ENCODE results near the gene ANXA4.
"Not testable (repeated sequence)": the region's sequence is repeated elsewhere in the genome, so short reads cannot be mapped to it uniquely, and the experiment has no call there.

ANXA4 gene

GRCh38 chr2:69755862-69756467 is 14.0 kb downstream of the ANXA4 start:
- no peak for DNase-seq

DNA sequence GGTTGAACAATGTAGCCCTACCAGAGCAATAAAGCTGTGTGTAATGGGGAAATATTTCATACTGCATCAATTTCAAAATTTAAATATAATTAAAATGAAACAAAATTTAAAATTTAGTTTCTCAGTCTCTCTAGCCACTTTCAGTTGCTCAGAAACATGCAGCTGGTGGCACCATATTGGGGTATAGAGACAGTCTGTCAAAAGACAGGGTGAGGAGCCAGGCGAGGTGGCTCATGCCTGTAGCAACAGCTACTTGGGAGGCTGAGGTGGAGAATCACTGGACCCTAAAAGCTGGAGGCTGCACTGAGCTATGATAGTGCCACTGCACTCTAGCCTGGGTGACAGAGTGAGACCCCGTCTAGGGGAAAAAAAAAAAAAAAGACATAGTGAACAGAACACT is 20.1 kb downstream of the ANXA4 start:
- DNase-seq: no peak

DNA sequence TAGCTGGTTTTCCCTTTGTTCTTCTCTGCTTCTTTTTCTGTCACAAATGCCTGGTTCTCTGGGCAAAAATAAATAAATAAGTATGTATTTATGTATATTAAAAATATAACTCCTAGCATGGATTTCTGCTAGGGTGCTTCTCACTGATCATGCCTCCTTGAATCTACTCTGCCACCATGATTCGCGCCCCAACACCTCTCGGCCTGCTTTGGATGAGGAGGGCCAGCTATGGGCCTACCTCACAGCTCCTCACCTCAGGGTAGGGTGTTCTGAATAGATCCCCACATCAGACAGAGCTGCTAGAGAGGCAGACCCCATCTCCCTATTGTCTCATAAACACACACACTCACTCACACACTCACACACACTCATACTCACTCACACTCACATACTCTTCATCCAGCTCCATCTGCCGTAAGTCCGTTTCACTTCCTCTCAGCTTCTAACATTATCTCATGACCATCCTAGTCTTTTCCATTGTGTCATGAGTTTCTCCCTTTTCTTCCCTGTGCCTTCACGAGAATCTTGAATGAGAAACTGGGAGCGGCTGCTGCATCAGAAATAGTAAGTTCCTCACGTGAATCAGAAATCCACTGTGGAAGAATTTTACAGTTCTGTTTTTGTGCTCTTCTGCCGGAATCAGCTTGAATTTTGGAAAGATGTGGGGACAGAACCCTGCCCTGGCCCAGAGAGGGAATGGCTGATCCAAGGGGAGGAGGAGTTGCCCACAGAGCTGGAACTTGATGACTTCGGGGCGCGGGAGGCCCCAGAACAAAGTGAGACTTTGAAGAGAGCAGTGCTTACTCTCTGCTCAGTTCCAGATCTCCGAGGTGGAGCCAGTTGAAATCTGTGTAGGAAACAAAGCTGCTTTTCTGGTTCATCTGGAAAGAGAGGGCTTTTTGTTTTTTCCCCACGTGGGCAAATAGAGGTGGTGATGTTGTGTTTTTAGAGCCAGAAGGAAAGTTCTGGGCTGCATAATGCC is 20.9 kb downstream of the ANXA4 start:
- no peak for DNase-seq

DNA sequence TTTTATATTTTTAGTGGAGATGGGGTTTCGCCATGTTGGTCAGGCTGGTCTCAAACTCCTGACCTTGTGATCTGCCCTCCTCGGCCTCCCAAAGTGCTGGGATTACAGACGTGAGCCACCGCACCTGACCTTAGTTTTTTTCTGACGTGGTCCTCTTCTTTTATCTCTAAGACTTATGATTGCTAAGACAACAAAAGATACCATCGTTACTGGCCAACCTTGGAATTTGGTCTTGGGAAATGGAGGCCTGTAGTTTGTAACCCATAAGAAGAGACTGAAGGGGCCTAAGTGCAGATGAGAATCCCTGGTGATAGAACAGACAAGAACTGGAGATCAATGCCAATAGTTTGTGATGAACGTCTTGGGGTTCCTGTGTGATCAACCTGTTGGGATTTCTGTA is 21.9 kb downstream of the ANXA4 start:
- not testable (repeated sequence) for DNase-seq

DNA sequence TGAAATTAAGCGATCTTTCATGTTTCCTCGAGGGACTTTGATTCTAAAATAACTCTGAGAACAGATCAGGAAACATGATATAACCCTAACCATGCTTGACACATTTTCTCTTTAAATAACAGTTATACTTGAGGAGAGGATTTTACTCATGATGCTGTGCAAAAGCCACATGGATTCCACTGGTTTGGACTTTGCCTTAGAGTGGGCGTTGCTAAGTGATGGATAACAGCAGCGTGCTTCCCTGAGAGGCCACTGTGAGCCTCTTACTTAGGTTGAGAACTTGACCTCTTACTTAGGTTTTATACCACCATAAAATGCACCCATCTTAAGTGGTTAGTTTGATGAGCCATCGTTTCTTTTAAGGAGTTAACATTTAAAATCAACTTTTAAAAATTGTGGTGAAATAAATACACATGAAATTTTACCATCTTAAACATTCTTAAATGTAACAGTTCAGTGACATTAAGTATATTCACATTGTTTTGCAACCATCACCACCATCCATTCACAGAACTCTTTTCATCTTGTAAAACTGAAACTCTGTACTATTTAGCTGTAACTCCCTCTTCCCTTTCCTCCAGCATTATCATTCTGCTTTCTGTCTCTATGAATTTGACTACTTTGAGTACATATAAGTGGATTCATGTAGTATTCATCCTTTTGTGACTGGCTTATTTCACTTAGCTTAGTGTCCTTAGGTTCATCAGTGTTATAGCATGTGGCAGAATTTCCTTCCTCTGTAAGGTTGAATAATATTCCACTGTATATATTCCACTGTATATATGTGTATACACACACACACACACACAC is 22.6 kb downstream of the ANXA4 start:
- DNase-seq: no peak

DNA sequence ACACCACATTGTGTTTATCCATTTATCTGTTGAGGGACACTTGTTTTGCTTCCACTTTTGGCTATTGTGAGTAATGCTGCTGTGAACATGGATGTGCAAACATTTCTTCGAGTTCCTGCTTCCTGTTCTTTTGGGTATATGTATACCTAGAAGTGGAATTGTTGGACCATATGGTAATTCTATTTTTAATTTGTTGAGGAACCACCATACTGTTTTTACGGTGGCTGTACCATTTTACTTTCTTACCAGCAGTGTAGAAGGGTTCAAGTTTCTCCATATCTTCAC is 23.1 kb downstream of the ANXA4 start:
- no peak for DNase-seq

DNA sequence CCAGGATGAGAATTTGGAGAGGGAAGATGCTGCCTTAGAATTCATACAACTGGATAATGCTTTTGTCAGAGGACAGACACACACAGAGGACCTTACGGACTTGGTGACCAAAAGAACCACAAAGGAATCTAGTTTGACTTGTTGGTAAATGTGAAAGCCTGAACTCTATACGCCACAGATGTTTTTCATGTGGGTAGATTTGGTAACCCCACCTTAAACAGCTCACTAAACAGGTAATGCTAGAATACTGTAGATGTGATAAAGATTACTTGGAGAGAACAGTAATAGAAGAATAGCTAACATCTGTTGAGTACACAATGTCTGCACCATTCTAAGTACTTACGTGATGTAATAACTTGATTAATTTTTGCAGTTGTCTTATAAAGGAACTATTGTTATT is 24.1 kb downstream of the ANXA4 start:
- no peak for DNase-seq

GRCh38 chr2:69767034-69767433 is 25.1 kb downstream of the ANXA4 start:
- DNase-seq: no peak

DNA sequence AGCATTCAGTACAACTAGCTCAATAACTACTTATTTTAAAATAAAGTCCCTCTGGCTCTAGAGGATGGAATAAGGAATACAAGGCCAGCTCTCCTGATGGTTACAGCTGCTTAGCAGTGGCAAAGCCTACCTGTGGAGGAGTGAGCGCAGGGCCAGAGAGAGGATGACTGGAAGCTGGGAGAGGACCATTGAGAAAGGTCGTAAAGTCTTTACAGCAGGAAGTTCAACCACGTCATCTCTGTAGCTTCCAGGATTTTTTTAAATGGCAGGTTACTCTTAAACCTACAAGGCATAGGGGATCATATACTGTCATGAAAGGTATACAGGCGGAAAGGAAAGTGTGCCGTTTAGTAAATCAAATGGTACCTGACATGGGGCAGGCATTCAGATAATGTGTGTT is 26.3 kb downstream of the ANXA4 start:
- DNase-seq: no peak

- no peak for DNase-seq
Measured at GRCh38 chr2:69768789-69769188, 26.9 kb downstream of the ANXA4 start.

- no peak for DNase-seq
Measured at GRCh38 chr2:69769272-69769671, 27.3 kb downstream of the ANXA4 start.

- DNase-seq: no peak
Measured at GRCh38 chr2:69770193-69770702, 28.3 kb downstream of the ANXA4 start.

DNA sequence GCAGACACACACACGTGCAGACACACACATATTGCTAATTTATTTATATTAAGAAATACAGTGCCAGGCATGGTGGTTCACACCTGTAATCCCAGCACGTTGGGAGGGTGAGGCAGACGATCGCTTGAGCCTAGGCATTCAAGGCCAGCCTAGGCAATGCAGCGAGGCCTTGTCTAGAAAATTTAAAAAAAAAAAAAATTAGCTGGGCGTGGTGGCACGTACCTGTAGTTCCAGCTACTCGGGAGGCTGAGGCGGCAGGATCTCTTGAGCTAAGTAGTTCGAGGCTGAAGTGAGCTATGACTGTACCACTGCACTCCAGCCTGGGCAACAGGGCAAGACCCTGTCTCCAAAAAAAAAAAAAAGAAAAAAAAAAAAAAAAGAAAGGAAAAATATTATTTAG is 28.8 kb downstream of the ANXA4 start:
- no peak for DNase-seq

- no peak for DNase-seq
Measured at GRCh38 chr2:69771461-69771860, 29.5 kb downstream of the ANXA4 start.

DNA sequence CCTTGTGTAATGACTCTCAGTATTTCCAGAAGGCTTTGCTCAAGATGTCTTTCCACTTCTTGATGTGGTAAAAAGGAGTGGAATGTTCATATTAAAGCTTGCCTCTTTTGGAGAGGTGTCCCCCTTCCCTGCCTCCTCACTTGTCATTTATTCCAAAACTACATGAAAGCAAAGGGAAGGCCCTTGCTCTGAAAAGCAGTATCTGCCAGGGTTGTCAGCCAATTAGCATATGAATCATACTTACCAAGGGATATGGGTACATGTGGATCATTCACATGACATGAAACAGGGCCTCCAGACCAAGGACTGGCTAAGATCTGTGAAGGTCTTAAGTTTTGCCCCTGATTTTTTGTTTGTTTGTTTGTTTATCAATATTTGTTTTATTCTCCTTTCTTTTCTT is 31.3 kb downstream of the ANXA4 start:
- no peak for DNase-seq

DNA sequence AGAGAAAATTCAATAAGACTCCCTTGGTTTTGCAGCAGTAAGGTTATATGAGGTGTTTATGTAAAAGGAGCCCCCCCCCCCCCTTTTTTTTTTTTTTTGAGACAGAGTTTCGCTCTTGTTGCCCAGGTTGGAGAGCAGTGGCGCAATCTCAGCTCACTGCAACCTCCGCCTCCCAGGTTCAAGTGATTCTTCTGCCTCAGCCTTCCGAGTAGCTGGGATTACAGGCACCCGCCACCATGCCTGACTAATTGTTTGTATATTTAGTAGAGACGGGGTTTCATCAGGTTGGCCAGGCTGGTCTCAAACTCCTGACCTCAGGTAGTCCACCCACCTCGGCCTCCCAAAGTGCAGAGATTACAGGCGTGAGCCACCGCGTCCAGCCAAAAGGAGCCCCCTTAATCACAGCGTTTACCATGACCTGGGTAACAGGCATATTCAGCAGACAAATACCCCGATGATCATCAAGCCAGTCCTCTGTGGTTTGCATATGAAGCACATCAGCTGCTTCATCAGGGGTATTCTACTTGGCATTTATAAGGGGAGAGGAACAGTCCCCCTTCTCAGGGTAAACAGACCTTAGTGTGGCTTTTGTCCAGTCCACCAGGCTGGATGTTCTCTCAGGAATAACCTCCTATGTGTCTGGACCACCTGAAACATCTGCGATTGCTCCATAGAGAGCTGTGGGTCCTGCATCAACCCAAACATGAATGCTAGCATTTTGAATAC is 32.5 kb downstream of the ANXA4 start:
- DNase-seq: not testable (repeated sequence)

- no peak for DNase-seq
Measured at GRCh38 chr2:69774984-69775982, 33.3 kb downstream of the ANXA4 start.

- no peak for DNase-seq
Measured at GRCh38 chr2:69776886-69777785, 35.2 kb downstream of the ANXA4 start.

DNA sequence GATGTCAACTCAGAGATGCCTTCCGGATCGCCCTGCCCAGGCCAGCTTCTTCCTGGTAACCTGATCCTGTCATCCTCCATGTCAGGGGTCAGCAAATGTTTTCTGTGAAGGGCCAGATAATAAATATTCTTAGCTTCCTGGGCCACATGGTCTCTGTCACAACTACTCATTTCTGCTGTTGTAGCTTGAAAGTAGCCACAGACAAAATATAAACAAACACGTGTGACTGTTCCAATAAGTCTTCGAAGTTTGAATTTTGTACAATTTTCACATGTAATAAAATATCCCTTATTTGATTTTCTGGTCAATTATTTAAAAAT is 35.8 kb downstream of the ANXA4 start:
- DNase-seq: no peak

- DNase-seq: no peak
Measured at GRCh38 chr2:69779258-69780001, 37.5 kb downstream of the ANXA4 start.
